Effector memory CD4-positive, alpha-beta T cell (primary cell): Measurements from ENCODE around the gene AAMP.

Experiments
- DNase-seq, 3 donors: peaks; one replicate each; pipeline ENCODE4 v3.0.0-alpha.2; 2020
- H3K27ac ChIP-seq: 2 replicates; pipeline ENCODE4 v1.7.0; 2013; ENCODE audit warnings: mild to moderate bottlenecking, low read length, moderate library complexity; ENCODE audit not compliant: insufficient read depth, poor library complexity, severe bottlenecking
- H3K27me3 ChIP-seq: replicated peaks from 2 replicates; pipeline ENCODE4 v1.7.0; 2013; ENCODE audit warnings: mild to moderate bottlenecking, low read length; ENCODE audit not compliant: insufficient read depth, control insufficient read depth, poor library complexity, severe bottlenecking
- H3K36me3 ChIP-seq: 2 replicates; pipeline ENCODE4 v1.7.0; 2013; ENCODE audit warnings: mild to moderate bottlenecking, low read length, moderate library complexity; ENCODE audit not compliant: control insufficient read depth, insufficient read depth
- H3K4me1 ChIP-seq: 2 replicates; pipeline ENCODE4 v1.7.0; 2013; ENCODE audit warnings: low read length, mild to moderate bottlenecking; ENCODE audit not compliant: control insufficient read depth, insufficient read depth, poor library complexity, severe bottlenecking
- H3K4me3 ChIP-seq: 2 replicates; pipeline ENCODE4 v1.7.0; 2013; ENCODE audit warnings: low read length, low read depth, mild to moderate bottlenecking; ENCODE audit not compliant: insufficient read depth, poor library complexity, severe bottlenecking
- H3K9me3 ChIP-seq: 2 replicates; pipeline ENCODE4 v1.7.0; 2013; ENCODE audit warnings: mild to moderate bottlenecking, low read length, moderate library complexity; ENCODE audit not compliant: control insufficient read depth

AAMP gene

DNA sequence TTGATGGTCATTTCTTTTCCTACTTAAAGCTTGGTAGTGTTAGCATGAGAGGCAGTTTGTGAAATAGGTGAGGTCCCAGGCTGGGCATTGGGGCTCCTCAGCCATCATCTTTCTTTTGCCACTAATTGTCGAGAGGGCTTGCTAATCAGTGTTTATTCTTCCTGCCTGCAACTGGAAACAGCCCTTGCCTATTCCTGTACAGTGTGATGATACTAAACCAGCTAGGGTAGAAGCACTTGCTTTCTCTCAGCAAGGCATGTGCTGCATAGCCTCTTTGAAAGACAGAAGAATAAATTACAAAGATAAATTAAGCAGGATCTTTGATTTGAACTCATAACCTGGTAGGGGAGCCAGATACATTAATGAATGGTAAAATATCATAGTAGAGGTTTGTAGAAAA lies 25.7 kb downstream of the AAMP start:
- H3K9me3 ChIP-seq: no peaks in the 10 kb centered on the region
- H3K4me1 ChIP-seq: no peaks in the 10 kb centered on the region
- no peak overlapping the region for H3K4me3 ChIP-seq
- DNase-seq: no peak
- H3K27ac ChIP-seq: no peak overlapping the region
- H3K36me3 ChIP-seq: peaks cover 97% of the 10 kb centered on the region
- no peaks in the 10 kb centered on the region for H3K27me3 ChIP-seq

DNA sequence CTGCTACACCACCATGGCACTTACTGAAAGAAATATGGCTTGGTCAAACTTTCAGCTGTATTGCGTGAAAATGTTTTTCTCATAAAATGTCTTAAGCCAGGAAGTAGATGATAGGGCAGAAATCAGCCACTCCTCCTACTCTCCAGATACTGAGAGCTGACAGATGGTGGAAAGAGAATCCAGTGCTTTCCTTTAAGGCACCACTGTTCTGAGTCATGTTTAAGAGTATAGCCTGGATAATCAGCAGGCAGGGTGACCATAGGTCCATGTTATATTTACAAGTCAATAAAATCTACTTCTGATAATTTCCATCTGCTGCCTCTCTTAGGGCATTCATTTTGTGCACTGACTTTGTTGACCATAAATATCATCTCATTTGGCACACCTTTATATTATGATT lies 31.1 kb downstream of the AAMP start:
- no peak overlapping the region for H3K27ac ChIP-seq
- H3K4me1 ChIP-seq: no peaks in the 10 kb centered on the region
- peaks cover 97% of the 10 kb centered on the region for H3K36me3 ChIP-seq
- H3K4me3 ChIP-seq: no peak overlapping the region
- no peaks in the 10 kb centered on the region for H3K9me3 ChIP-seq
- H3K27me3 ChIP-seq: no peaks in the 10 kb centered on the region
- no peak for DNase-seq

DNA sequence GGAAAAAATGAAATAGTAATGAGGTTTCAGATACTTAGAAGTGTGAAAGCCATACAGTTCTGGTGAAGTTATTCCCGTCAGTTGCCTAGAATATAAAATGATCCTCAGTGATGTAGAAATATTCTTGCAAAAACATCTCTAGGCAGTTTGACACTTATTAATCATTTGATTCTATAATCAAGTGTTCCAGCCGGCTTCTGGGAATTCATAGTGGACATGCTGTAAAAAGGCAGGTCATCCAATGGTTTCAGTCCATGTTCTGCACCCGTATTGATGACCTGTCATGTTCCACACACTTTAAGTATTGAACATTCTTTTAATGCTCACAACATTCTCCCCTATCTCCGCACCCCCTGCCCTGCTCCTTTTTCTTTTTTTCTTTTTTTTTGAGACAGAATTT lies 33.1 kb downstream of the AAMP start:
- DNase-seq: no peak
- H3K36me3 ChIP-seq: peaks cover 94% of the 10 kb centered on the region
- no peaks in the 10 kb centered on the region for H3K4me1 ChIP-seq
- H3K4me3 ChIP-seq: no peak overlapping the region
- no peaks in the 10 kb centered on the region for H3K27me3 ChIP-seq
- H3K9me3 ChIP-seq: no peaks in the 10 kb centered on the region
- no peak overlapping the region for H3K27ac ChIP-seq

- no peak overlapping the region for H3K27ac ChIP-seq
- H3K4me1 ChIP-seq: peaks cover 14% of the 10 kb centered on the region
- H3K27me3 ChIP-seq: no peaks in the 10 kb centered on the region
- H3K9me3 ChIP-seq: no peaks in the 10 kb centered on the region
- no peak for DNase-seq
- H3K4me3 ChIP-seq: no peak overlapping the region
- peaks cover 89% of the 10 kb centered on the region for H3K36me3 ChIP-seq
These were observed 34.9 kb downstream of the AAMP start for GRCh38 chr2:218235017-218235416.

- no peak for DNase-seq
- H3K36me3 ChIP-seq: peaks cover 84% of the 10 kb centered on the region
- no peak overlapping the region for H3K27ac ChIP-seq
- H3K4me3 ChIP-seq: no peak overlapping the region
- H3K4me1 ChIP-seq: peaks cover 19% of the 10 kb centered on the region
- no peaks in the 10 kb centered on the region for H3K27me3 ChIP-seq
- H3K9me3 ChIP-seq: no peaks in the 10 kb centered on the region
These were observed 35.4 kb downstream of the AAMP start for GRCh38 chr2:218234521-218234920.

DNA sequence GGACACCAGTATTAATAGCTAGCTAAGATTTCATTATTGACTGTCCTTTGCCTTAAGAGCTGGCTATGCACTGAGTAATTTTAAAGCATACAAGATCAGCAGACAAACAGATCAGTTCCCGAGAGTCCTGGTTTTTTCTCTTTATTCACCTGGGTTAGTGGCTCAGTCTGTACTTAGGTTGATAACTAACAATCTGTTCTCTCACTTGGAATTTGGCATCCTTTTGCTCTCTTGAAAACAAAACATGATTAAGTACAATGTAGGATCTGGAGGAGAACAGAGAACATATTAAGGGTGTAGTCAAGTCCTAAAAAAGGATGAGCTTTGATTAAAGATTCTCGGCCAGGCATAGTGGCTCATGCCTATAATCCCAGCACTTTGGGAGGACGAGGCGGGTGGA lies 36.4 kb downstream of the AAMP start:
- H3K4me3 ChIP-seq: no peak overlapping the region

GRCh38 chr2:218230882-218231281 lies 39.1 kb downstream of the AAMP start:
- Histone ChIP-seq H3K27me3 (no peaks in the 10 kb centered on the region), H3K4me1 (peaks cover 35% of the 10 kb centered on the region), H3K9me3 (no peaks in the 10 kb centered on the region), H3K27ac (peak overlapping the region; percentile 48), H3K4me3 (no peak overlapping the region), H3K36me3 (peaks cover 55% of the 10 kb centered on the region)
- DNase-seq: no peak

More for the DNA sequence above, 36.4 kb downstream of the AAMP start:
- Histone ChIP-seq H3K9me3 (no peaks in the 10 kb centered on the region), H3K36me3 (peaks cover 74% of the 10 kb centered on the region), H3K4me1 (peaks cover 26% of the 10 kb centered on the region), H3K27ac (no peak overlapping the region), H3K27me3 (no peaks in the 10 kb centered on the region)
- DNase-seq: no peak

DNA sequence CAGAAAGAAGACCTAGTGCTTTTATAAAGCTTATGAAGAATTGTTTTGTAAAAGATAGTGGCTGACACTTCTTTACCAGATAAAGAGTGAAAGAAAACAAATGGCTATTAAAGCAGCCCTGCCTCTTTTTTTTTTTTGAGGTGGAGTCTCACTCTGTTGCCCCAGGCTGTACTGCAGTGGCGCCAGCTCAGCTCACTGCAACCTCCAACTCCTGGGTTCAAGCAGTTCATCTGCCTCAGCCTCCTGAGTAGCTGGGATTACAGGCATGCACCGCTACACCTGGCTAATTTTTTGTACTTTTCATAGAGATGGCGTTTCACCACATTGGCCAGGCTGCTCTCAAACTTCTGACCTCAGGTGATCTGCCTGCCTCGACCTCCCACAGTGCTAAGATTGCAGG lies 40.1 kb downstream of the AAMP start:
- peaks cover 44% of the 10 kb centered on the region for H3K4me1 ChIP-seq
- peak overlapping the region; percentile 54 for H3K27ac ChIP-seq
- H3K9me3 ChIP-seq: no peaks in the 10 kb centered on the region
- peaks cover 49% of the 10 kb centered on the region for H3K36me3 ChIP-seq
- H3K27me3 ChIP-seq: no peaks in the 10 kb centered on the region
- H3K4me3 ChIP-seq: no peak overlapping the region
- no peak for DNase-seq

DNA sequence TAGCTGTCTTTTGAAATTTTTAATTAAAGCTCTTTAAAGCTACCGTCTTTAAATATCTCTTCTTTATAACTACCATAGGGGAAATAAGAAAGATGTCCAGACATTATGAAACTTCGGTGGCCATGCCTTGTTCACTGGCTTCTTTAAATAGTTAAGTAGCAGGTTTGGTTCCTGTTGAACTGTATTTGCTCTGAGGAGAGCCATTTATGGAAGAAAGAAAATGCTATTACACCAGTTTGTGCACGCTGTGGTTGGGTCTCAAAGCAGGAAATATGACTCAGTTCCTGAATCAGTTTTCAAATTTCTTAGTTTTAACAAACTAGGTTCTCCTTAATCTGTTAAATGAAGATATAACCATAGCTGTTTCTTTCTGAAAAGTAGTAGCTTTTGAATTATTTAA lies 40.7 kb downstream of the AAMP start:
- peak in 2 of 3 donors; percentile 18 to 22 for DNase-seq
- H3K9me3 ChIP-seq: no peaks in the 10 kb centered on the region

GRCh38 chr2:218228366-218229090 lies 41.4 kb downstream of the AAMP start:
- Histone ChIP-seq H3K27ac (peak overlapping the region; percentile 54), H3K27me3 (no peaks in the 10 kb centered on the region), H3K4me1 (peaks cover 57% of the 10 kb centered on the region), H3K9me3 (no peaks in the 10 kb centered on the region), H3K4me3 (no peak overlapping the region), H3K36me3 (peaks cover 45% of the 10 kb centered on the region)
- DNase-seq: no peak

More for the DNA sequence above, 40.7 kb downstream of the AAMP start:
- Histone ChIP-seq H3K4me3 (no peak overlapping the region), H3K36me3 (peaks cover 49% of the 10 kb centered on the region), H3K27ac (peak overlapping the region; percentile 54), H3K27me3 (no peaks in the 10 kb centered on the region), H3K4me1 (peaks cover 50% of the 10 kb centered on the region)
